ENCODE results near the gene ZNF488.

The ZNF488 gene

DNA sequence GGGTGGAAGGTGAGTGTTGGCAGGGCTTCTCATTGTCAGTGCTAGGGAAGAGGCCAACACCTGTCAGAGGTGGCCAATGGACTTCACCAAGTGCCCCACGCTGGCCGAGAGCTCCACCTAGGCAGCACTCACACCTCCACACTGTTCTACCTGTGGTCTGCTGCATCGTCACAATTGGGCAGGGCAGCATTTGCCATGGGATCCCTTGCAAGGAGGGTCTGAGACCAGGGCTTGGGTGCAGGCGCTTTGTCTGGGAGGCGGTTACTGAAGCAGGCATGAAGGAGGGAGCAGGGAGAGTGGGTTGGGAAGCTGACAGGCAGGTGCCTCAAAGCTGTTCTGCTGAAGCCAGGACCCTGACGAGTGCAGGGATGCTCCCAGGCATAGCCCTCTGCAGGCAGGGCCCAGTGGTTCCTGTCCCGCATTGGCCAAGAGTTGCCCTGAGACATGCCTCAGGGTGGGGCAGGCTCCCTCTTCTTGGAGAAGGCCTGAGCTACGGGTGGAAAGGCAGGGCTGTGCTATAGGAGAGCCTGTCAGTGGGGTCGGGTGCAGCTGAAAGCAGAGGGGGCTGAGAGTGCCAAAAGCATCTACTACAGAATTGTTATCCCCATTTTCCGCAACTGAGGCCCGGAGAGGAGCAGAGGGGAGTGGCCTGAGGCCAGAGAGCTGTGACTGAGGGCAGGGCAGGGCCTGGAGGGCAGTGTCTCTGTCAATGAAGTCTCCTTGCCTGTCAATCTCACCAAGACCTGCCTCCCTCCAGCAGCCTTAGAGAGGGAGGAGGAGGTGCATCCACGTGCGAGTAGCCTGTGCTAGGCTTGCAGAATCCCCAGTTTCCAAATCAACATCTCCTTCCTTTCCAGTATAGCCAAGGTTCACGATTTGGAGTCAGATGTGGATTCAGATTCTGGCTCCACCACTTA is 31.9 kb downstream of the ZNF488 start:
- peak in 1 of 2 donors; percentile 53 for DNase-seq
- H3K36me3 ChIP-seq: no peaks in the 10 kb centered on the region
- intact Hi-C loops (cut with DNase I; ENCODE audit: low total_unique reads): no loop called here
- no peak overlapping the region for H3K4me3 ChIP-seq
- TF ChIP-seq, protein P1, sequence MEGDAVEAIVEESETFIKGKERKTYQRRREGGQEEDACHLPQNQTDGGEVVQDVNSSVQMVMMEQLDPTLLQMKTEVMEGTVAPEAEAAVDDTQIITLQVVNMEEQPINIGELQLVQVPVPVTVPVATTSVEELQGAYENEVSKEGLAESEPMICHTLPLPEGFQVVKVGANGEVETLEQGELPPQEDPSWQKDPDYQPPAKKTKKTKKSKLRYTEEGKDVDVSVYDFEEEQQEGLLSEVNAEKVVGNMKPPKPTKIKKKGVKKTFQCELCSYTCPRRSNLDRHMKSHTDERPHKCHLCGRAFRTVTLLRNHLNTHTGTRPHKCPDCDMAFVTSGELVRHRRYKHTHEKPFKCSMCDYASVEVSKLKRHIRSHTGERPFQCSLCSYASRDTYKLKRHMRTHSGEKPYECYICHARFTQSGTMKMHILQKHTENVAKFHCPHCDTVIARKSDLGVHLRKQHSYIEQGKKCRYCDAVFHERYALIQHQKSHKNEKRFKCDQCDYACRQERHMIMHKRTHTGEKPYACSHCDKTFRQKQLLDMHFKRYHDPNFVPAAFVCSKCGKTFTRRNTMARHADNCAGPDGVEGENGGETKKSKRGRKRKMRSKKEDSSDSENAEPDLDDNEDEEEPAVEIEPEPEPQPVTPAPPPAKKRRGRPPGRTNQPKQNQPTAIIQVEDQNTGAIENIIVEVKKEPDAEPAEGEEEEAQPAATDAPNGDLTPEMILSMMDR (IDR thresholded peaks at IDR 0.05): no peak
- H3K4me1 ChIP-seq: no peaks in the 10 kb centered on the region
- no peaks in the 10 kb centered on the region for H3K27me3 ChIP-seq
- H3K9me3 ChIP-seq: no peaks in the 10 kb centered on the region
- H3K27ac ChIP-seq: no peak overlapping the region

DNA sequence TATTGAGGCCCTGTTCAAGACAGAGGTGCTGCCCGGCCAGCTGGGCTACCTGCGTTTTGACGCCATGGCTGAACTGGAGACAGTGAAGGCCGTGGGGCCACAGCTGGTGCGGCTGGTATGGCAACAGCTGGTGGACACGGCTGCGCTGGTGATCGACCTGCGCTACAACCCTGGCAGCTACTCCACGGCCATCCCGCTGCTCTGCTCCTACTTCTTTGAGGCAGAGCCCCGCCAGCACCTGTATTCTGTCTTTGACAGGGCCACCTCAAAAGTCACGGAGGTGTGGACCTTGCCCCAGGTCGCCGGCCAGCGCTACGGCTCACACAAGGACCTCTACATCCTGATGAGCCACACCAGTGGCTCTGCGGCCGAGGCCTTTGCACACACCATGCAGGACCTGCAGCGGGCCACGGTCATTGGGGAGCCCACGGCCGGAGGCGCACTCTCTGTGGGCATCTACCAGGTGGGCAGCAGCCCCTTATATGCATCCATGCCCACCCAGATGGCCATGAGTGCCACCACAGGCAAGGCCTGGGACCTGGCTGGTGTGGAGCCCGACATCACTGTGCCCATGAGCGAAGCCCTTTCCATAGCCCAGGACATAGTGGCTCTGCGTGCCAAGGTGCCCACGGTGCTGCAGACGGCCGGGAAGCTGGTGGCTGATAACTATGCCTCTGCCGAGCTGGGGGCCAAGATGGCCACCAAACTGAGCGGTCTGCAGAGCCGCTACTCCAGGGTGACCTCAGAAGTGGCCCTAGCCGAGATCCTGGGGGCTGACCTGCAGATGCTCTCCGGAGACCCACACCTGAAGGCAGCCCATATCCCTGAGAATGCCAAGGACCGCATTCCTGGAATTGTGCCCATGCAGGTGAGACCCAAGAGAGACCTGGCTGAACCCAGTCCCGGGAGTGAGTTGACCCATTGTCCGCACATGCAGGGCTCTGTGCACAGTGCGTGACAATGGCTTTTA is 33.1 kb downstream of the ZNF488 start:
- intact Hi-C loops (cut with DNase I; ENCODE audit: low total_unique reads): no loop called here

DNA sequence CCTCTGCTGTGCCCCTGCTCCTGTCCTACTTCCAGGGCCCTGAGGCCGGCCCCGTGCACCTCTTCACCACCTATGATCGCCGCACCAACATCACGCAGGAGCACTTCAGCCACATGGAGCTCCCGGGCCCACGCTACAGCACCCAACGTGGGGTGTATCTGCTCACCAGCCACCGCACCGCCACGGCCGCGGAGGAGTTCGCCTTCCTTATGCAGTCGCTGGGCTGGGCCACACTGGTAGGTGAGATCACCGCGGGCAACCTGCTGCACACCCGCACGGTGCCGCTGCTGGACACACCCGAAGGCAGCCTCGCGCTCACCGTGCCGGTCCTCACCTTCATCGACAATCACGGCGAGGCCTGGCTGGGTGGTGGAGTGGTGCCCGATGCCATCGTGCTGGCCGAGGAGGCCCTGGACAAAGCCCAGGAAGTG is 34.1 kb downstream of the ZNF488 start:
- intact Hi-C loops (cut with DNase I; ENCODE audit: low total_unique reads): no loop called here

More for the DNA sequence above, 33.1 kb downstream of the ZNF488 start:
- DNase-seq: peak in 1 of 2 donors; percentile 55
- Histone ChIP-seq H3K4me1 (no peaks in the 10 kb centered on the region), H3K9me3 (no peaks in the 10 kb centered on the region), H3K36me3 (no peaks in the 10 kb centered on the region), H3K27me3 (no peaks in the 10 kb centered on the region), H3K27ac (no peak overlapping the region), H3K4me3 (no peak overlapping the region)
- TF ChIP-seq, protein P1 (IDR thresholded peaks at IDR 0.05): no peak

DNA sequence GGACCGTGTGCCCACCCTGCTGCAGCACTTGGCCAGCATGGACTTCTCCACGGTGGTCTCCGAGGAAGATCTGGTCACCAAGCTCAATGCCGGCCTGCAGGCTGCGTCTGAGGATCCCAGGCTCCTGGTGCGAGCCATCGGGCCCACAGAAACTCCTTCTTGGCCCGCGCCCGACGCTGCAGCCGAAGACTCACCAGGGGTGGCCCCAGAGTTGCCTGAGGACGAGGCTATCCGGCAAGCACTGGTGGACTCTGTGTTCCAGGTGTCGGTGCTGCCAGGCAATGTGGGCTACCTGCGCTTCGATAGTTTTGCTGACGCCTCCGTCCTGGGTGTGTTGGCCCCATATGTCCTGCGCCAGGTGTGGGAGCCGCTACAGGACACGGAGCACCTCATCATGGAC is 34.6 kb downstream of the ZNF488 start:
- no peaks in the 10 kb centered on the region for H3K27me3 ChIP-seq
- no peak overlapping the region for H3K4me3 ChIP-seq
- intact Hi-C loops (cut with DNase I; ENCODE audit: low total_unique reads): no loop called here
- no peaks in the 10 kb centered on the region for H3K36me3 ChIP-seq
- no peaks in the 10 kb centered on the region for H3K9me3 ChIP-seq
- H3K27ac ChIP-seq: no peak overlapping the region
- no peaks in the 10 kb centered on the region for H3K4me1 ChIP-seq
- peak in 1 of 2 donors; percentile 32 for DNase-seq
- TF ChIP-seq, protein P1 (IDR thresholded peaks at IDR 0.05): no peak

More for the DNA sequence above, 34.1 kb downstream of the ZNF488 start:
- Histone ChIP-seq H3K27ac (no peak overlapping the region), H3K27me3 (no peaks in the 10 kb centered on the region), H3K4me1 (no peaks in the 10 kb centered on the region), H3K4me3 (no peak overlapping the region), H3K9me3 (no peaks in the 10 kb centered on the region), H3K36me3 (no peaks in the 10 kb centered on the region)
- TF ChIP-seq, protein P1 (IDR thresholded peaks at IDR 0.05): no peak
- DNase-seq: peak in 1 of 2 donors; percentile 51

DNA sequence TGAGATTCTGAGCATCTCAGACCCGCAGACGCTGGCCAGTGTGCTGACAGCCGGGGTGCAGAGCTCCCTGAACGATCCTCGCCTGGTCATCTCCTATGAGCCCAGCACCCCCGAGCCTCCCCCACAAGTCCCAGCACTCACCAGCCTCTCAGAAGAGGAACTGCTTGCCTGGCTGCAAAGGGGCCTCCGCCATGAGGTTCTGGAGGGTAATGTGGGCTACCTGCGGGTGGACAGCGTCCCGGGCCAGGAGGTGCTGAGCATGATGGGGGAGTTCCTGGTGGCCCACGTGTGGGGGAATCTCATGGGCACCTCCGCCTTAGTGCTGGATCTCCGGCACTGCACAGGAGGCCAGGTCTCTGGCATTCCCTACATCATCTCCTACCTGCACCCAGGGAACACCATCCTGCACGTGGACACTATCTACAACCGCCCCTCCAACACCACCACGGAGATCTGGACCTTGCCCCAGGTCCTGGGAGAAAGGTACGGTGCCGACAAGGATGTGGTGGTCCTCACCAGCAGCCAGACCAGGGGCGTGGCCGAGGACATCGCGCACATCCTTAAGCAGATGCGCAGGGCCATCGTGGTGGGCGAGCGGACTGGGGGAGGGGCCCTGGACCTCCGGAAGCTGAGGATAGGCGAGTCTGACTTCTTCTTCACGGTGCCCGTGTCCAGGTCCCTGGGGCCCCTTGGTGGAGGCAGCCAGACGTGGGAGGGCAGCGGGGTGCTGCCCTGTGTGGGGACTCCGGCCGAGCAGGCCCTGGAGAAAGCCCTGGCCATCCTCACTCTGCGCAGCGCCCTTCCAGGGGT is 35.2 kb downstream of the ZNF488 start:
- Histone ChIP-seq H3K4me1 (no peaks in the 10 kb centered on the region), H3K4me3 (no peak overlapping the region), H3K27ac (no peak overlapping the region), H3K36me3 (no peaks in the 10 kb centered on the region), H3K9me3 (no peaks in the 10 kb centered on the region), H3K27me3 (no peaks in the 10 kb centered on the region)
- TF ChIP-seq, protein P1 (IDR thresholded peaks at IDR 0.05): no peak
- DNase-seq: peak in 1 of 2 donors; percentile 57
- intact Hi-C loops (cut with DNase I; ENCODE audit: low total_unique reads): no loop called here
